IPS-18a (cell line): Measurements from ENCODE around the gene RBM26.
"Not testable (repeated sequence)": the region's sequence is repeated elsewhere in the genome, so short reads cannot be mapped to it uniquely, and the experiment has no call there.

Experiments used
- H3K27ac ChIP-seq: one replicate; pipeline ENCODE4 v1.5.1; 2013; ENCODE audit warnings: low read length
- H3K27me3 ChIP-seq: one replicate; pipeline ENCODE4 v1.6.1; 2013; ENCODE audit warnings: mild to moderate bottlenecking, low read length; ENCODE audit not compliant: control insufficient read depth, insufficient read depth
- H3K36me3 ChIP-seq: one replicate; pipeline ENCODE4 v1.6.1; 2013; ENCODE audit warnings: low read depth, low read length; ENCODE audit not compliant: control insufficient read depth
- H3K4me1 ChIP-seq: one replicate; pipeline ENCODE4 v1.6.1; 2013; ENCODE audit warnings: low read depth, low read length; ENCODE audit not compliant: control insufficient read depth
- H3K4me3 ChIP-seq: one replicate; pipeline ENCODE4 v1.5.1; 2013; ENCODE audit warnings: low read length
- H3K9ac ChIP-seq: one replicate; pipeline ENCODE4 v1.6.1; 2013; ENCODE audit warnings: mild to moderate bottlenecking, low read length, moderate library complexity
- H3K9me3 ChIP-seq: one replicate; pipeline ENCODE4 v1.6.1; 2013; ENCODE audit warnings: low read depth, low read length; ENCODE audit not compliant: control insufficient read depth

The RBM26 gene

DNA sequence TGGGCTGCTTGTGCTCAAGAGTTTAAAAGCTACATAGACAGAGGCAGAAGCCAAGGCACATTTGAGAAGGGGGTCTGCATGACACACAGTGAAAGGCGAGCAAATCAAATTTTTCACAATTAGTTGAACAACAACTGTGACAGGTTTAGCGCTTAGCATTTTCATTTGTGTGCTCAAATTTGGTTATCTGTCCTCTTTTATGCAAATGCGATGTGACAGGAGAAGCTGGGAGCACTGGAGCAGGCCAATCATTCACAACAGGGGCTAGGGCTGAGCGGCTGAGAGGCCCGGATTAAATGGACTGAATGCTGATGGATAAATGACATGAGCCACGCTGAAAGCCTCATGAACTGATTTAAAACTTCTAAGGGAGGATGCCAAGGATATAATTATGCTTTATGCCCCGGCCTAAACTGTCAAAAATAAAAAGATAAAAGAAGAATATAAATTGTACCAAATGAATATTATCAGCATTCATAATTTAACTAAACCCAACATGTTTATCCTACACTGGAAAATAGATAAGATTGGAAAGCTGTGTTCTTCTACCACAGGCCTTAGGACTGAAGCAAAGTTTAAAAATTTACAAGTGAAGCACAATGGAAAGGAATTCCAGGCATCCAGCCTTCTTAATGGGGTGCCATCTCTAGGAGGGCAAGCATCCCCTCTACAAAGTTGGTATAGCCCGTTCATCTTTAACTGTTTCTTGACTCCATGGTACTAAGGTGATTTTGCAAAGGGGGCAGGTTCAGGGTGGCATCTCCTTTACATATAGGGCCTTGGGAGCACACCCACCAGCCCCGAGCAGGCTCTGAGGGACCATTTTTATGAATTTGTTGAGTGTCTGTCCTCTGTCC is 117.9 kb downstream of the RBM26 start:
- no peaks in the 10 kb centered on the region for H3K36me3 ChIP-seq
- H3K27me3 ChIP-seq, result no peaks in the 10 kb centered on the region
- no peaks in the 10 kb centered on the region for H3K9me3 ChIP-seq
- peaks cover 23% of the 10 kb centered on the region for H3K4me1 ChIP-seq
- H3K9ac ChIP-seq, result no peak overlapping the region
- H3K27ac ChIP-seq, result no peak overlapping the region
- no peak overlapping the region for H3K4me3 ChIP-seq

DNA sequence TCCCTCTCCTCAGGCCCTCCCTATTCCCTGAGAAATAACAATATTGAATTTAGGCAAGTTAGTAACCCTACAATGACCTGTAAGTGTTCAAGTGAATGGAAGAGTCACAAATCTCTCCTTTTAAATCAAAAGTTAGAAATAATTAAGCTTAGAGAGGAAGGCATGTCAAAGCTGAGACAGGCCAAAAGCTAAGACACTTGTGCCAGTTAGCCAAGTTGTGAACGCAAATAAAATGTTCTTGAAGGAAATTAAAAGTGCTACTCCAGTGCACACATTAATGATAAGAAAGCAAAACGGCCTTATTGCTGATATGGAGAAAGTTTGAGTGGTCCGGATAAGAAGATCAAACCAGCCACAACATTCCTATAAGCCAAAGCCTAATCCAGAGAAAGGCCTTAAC is 120.9 kb downstream of the RBM26 start:
- no peak overlapping the region for H3K27ac ChIP-seq
- H3K36me3 ChIP-seq, result no peaks in the 10 kb centered on the region
- peaks cover 52% of the 10 kb centered on the region for H3K4me1 ChIP-seq
- no peak overlapping the region for H3K4me3 ChIP-seq
- H3K27me3 ChIP-seq, result no peaks in the 10 kb centered on the region
- no peaks in the 10 kb centered on the region for H3K9me3 ChIP-seq
- no peak overlapping the region for H3K9ac ChIP-seq

DNA sequence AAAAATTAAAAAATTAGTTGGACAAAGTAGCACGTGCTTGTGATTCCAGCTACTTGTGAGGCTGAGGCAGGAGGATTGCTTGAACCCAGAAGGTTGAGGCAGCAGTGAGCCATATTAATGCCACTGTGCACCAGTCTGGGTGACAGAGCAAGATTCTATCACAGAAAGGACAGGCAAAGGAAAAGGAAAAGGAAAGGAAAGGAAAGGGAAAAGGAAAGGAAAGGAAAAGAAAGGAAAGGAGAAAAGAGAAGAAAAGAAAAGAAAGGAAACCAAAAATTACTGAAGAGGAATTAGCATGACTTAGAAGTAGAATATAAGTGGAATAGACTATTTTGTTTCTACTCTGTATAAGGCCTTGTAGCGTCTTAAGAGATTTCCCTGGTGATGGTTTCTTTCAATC is 122.3 kb downstream of the RBM26 start:
- no peak overlapping the region for H3K4me3 ChIP-seq
- no peaks in the 10 kb centered on the region for H3K36me3 ChIP-seq
- peaks cover 55% of the 10 kb centered on the region for H3K4me1 ChIP-seq
- no peak overlapping the region for H3K9ac ChIP-seq
- no peaks in the 10 kb centered on the region for H3K9me3 ChIP-seq
- H3K27me3 ChIP-seq, result no peaks in the 10 kb centered on the region
- no peak overlapping the region for H3K27ac ChIP-seq

DNA sequence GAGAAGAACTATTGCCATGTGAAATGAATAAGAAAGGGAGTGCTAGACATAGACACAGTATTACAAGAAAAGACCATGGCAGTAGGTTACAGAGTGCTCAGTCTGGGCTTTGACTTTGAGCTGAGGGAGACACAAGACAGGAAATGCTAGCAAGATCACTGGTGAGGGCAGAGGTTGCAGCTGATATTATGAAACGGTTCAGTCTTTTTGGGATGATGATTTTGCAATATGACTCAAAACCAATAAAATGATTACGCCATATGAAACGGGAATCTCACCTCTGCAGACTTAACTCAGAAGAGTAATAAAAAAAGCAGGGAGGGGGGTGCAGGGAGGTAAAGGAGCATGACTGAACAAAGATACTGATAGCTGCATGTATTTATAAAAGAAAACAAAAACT is 123.1 kb downstream of the RBM26 start:
- no peak overlapping the region for H3K27ac ChIP-seq
- H3K27me3 ChIP-seq, result no peaks in the 10 kb centered on the region
- H3K9me3 ChIP-seq, result no peaks in the 10 kb centered on the region
- H3K4me3 ChIP-seq, result no peak overlapping the region
- no peak overlapping the region for H3K9ac ChIP-seq
- no peaks in the 10 kb centered on the region for H3K36me3 ChIP-seq
- H3K4me1 ChIP-seq, result peaks cover 49% of the 10 kb centered on the region

DNA sequence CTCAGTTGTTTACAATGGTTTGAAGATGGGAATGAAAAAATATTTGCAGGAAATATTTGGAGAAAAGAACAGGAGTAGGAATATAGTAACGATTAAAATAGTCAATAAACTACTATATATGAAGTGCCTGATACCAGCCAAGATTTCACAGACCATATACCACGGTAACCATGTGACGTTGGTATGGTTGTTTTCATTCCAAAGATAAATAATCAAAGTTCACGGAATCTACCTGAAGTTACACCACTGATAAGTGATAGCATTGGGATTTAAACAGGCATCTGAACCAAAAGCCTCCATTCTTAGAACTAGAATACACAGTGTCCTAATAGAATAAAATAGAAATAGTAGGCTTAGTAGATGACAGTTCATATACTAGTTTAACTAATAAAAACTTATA is 123.5 kb downstream of the RBM26 start:
- Histone ChIP-seq H3K27me3 (no peaks in the 10 kb centered on the region), H3K27ac (no peak overlapping the region), H3K4me1 (peaks cover 44% of the 10 kb centered on the region), H3K9me3 (no peaks in the 10 kb centered on the region), H3K4me3 (no peak overlapping the region), H3K36me3 (no peaks in the 10 kb centered on the region), H3K9ac (no peak overlapping the region)

DNA sequence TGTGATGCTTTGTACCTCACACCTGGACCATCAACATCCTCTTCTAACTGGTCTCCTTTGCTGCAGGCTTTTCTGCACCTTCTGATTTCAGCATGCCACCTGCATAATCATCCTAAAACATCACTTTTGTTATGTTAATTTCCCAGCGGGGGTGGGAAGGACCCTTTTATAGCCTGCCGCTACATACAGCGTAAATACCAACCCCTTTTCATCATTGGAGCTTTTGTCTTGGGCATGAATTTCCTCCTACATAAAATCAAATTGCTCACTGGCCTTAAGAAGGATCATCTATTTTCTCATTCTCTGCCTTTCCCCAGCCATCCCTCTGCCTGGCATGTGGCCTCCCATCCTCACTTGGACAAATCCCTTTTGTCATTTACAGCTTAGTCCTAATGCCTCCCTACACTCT is 124.7 kb downstream of the RBM26 start:
- Histone ChIP-seq H3K27ac (peak overlapping the region; percentile 28), H3K4me1 (peaks cover 35% of the 10 kb centered on the region), H3K27me3 (no peaks in the 10 kb centered on the region), H3K9me3 (no peaks in the 10 kb centered on the region), H3K9ac (peak overlapping the region; percentile 26), H3K36me3 (no peaks in the 10 kb centered on the region), H3K4me3 (peak overlapping the region; percentile 15)

DNA sequence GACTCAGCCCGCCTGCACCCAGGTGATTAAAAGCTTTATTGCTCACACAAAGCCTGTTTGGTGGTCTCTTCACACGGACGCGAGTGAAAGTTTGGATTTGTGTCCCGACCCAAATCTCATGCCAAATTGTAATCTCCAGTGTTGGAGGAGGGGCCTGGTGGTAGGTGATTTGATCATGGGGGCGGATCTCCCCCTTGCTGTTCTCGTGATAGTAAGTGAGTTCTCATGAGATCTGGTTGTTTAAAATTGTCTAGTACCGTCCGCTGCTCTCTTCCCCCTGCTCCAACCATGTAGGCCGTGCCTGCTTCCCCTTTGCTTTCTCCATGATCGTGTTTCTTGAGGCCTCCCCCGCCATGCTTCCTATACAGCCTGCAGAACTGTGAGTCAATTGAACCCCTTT is 126.3 kb downstream of the RBM26 start:
- H3K9ac ChIP-seq, H3K27me3 ChIP-seq, H3K36me3 ChIP-seq, H3K4me3 ChIP-seq, H3K9me3 ChIP-seq: not testable (repeated sequence)
- Histone ChIP-seq H3K4me1 (peaks cover 35% of the 10 kb centered on the region), H3K27ac (peak overlapping the region; percentile 20)

DNA sequence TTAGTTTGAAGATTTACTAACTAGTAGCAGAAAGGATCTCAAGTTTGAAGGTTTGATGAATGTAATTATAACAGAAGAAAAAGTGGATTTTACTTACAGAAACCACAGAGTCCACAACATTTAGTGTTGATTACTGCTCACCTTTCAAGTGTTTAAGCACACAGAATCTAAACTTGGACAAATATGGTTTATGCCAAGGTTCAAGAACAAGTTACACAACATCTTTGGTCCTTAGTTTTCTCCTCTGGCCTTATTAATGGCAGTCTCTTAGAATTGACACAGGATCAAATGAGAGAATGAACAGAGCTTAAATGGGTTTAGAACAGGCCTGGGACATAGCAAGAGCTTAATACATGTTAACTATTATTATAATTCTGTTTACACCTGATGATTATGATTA is 133.0 kb downstream of the RBM26 start:
- Histone ChIP-seq H3K27me3 (no peaks in the 10 kb centered on the region), H3K4me1 (peaks cover 16% of the 10 kb centered on the region), H3K27ac (no peak overlapping the region), H3K9ac (no peak overlapping the region), H3K4me3 (no peak overlapping the region), H3K36me3 (no peaks in the 10 kb centered on the region), H3K9me3 (no peaks in the 10 kb centered on the region)

DNA sequence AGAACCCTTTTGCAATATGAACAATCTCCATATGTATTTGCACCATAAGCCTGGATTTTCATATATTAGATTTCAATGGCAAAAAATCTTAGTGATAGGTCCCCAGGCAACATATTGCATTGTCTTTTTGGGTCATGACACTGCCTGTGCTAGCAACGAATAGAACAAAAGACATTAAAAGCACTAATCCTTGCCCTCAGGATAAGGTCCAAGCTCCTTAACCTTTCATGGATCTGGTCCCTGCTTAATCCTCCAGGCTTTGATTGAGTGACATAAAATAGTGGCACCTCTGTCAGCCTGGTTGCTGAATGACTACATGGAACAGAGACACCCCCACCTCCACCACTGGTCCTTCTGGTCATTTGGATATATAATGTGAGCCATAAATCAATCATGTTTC is 134.4 kb downstream of the RBM26 start:
- Histone ChIP-seq H3K9ac (no peak overlapping the region), H3K27me3 (no peaks in the 10 kb centered on the region), H3K36me3 (no peaks in the 10 kb centered on the region), H3K27ac (no peak overlapping the region), H3K9me3 (no peaks in the 10 kb centered on the region), H3K4me3 (no peak overlapping the region), H3K4me1 (peaks cover 16% of the 10 kb centered on the region)

DNA sequence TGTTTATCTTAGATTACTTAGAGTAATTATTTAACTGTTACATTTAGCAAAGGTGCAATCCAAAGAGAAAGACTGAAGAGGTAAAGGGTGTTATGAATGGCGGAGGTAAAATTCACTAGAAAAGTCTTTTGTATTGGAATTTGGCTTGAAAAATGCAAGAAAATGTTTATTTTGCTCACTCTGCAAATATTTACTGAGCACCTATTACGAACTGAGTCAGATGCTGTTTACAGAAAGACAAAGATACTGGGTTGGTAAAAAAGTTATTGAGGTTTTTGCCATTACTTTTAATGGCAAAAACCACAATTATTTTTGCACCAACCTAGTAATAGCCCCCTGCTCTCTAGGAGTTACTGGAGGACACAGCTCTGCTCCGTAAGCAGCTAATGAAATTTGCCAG is 135.2 kb downstream of the RBM26 start:
- Histone ChIP-seq H3K36me3 (no peaks in the 10 kb centered on the region), H3K9ac (no peak overlapping the region), H3K27ac (no peak overlapping the region), H3K27me3 (no peaks in the 10 kb centered on the region), H3K4me1 (peaks cover 16% of the 10 kb centered on the region), H3K4me3 (no peak overlapping the region), H3K9me3 (no peaks in the 10 kb centered on the region)
